Measurements from ENCODE around the gene AQP7. TPM values are rescaled to one million over a fixed set of nuclear protein-coding genes. Genes with fewer than 3 reads are reported as not detected.
"Not testable (repeated sequence)": the region's sequence is repeated elsewhere in the genome, so short reads cannot be mapped to it uniquely, and the experiment has no call there.

The AQP7 gene
- polyA plus RNA-seq, 1 donor: 1.9 TPM

DNA sequence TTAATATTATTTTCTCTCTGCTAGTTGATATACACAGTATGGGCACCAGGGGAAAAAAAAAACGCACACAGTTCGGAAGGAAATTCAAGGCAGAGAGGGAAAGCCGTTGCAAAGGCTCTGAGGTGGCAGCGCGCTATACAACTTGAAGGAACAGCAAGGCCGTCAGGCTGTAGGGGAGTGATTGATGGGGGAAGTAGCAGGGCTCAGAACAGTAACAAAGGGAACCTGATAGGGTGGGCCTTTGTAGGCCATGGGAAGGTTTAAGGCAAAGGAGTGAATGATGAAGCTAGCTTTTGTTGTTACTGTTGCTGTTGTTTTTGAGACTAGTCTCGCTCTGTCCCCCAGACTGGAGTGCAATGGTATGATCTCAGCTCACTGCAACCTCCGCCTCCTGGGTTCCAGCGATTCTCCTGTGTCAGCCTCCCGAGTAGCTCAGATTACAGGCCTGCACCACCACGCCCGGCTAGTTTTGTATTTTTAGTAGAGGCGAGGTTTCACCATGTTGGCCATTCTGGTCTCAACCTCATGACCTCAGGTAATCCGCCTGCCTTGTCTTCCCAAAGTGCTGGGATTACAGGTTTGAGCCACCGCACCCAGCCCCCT lies 27.0 kb downstream of the AQP7 start:
- DNase-seq (ENCODE audit: low read depth): no peak

DNA sequence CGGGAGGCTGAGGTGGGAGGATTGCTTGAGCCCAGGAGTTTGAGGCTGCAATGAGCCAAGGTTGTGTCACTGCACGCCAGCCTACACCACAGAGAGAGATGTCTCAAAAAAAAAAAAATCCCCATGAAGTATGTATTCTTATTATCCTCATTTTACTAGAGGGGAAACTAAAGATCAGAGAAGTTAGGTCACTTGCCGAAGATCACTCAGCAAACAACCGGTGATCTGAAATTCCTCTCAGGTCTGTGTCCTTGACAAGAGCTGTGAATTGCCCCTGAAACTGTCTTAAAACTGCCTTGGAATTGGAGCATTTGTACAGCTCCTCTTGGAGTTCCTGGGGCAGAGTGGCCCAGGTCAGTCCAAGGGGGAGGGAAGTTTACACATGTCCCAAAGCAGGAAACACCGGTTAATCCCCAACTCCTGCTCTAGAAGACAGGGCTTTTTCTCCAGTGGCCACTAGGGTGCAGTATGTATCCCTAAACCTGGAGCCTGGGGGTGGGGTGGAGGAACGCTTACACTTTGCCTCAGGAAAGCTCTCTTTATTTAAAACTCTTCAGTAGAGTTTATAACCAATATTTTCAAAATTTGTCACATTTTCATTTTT lies 27.6 kb downstream of the AQP7 start:
- DNase-seq (ENCODE audit: low read depth): peak; percentile 52

DNA sequence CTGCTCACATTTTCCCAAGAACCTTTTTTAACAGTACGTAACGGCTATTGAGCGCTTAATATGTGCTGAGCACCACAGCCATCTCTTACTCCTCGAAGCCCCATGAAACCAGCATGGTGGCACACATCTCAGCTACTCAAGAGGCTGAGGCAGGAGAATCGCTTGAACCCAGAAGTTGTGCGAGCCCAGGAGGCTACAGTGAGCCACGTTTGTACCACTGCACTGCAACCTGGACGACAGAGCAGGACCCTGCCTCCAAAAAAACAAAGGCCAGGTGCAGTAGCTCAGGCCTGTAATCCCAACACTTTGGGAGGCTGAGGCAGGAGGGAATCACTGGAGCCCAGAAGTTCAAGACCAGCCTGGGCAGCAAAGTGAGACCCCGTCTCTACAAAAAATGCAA lies 28.2 kb downstream of the AQP7 start:
- no peak for DNase-seq (ENCODE audit: low read depth)

DNA sequence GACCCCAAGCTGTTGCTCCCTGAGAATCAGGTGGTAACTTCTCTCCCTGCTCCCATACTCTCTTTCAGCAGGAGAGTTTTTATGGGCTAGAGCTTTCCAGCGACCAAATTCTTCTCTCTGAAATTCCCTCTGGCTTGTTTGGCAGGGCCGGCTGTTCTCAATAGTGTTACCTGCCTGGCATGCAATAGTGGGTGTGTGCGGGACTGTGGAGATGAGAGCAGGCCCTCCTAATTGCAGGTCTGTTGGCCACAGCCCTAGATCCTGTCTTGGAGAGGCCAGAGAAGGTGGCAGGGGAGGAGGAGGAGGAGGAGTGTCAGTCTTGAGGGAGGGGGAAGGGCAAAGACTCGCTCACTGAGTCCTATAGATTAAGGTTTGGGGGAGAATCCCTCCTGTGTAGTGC lies 29.5 kb downstream of the AQP7 start:
- no peak for DNase-seq (ENCODE audit: low read depth)

DNA sequence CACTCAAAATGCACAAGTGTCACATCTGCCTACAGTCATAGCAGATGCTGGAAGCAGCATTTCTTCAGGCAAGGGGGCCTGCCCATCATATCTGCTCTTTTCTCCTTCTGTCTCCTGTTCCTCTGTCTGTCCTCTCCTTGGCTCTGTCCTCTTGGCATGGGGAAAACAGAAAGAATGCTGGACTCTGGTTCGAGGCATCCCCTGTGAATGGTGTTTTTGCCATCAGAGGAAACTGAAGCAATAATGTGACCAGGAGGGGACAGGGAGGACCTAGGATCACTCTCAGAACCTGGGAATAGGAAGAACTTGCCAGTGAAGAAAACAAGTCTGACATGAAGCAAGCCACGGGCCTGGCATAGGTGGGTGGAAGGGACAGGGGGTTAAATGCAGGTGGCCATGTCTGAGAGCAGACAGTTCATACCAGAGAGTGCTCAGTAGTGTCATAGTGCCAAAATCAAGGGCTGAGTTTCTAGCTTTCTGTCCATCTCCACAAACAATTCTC lies 35.3 kb downstream of the AQP7 start:
- DNase-seq (ENCODE audit: low read depth): no peak

DNA sequence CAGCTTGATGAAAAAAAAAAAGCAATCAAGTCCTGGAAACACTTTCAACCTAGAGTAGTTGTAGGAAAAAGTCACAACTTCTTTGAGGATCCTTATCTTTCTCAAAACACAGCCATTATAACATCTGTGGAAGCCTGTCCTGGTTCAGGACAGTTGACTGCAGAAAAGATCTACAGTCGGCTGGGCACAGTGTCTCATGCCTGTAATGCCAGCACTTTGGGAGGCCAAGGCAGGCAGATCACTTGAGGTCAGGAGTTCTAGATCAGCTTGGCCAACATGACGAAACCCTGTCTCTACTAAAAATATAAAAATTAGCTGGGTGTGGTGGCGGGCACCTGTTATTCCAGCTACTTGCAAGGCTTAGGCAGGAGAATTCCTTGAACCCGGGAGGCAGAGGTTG lies 37.6 kb downstream of the AQP7 start:
- not testable (repeated sequence) for DNase-seq (ENCODE audit: low read depth)

DNA sequence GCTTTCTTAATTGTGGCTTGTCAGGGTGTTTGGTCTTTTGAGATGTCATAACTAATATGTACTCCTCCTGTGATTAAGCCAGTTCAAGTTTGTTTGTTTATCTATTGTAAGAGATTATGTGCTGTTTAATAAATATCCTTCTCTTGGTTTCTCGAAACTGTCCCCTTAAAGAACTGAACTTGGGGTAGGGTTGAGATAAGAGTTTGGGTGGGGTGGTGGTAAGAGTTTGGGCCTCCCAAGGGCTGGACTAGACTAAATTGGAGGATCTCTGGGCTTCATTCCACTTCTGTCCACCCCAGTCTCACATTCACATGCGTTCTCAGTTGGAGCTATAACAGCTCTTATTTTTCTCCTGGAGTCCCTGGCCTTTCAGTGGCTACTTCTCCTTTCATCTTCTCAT lies 38.2 kb downstream of the AQP7 start:
- no peak for DNase-seq (ENCODE audit: low read depth)

DNA sequence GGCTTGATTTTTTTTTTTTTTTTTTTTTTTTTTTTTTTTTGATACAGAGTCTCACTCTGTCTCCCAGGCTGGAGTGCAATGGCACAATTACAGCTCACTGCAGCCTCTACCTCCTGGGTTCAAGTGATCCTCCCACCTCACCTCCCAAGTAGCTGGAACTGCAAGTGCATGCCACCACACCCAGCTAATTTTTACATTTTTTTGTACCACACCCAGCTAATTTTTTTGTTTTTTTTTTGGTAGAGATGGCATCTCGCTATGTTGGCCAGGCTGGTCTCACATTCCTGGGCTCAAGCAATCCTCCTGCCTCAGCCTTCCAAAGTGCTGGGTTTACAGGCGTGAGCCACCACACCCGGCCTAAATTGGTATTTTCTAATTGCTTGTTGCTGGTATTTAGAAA lies 43.7 kb downstream of the AQP7 start:
- DNase-seq (ENCODE audit: low read depth): not testable (repeated sequence)

DNA sequence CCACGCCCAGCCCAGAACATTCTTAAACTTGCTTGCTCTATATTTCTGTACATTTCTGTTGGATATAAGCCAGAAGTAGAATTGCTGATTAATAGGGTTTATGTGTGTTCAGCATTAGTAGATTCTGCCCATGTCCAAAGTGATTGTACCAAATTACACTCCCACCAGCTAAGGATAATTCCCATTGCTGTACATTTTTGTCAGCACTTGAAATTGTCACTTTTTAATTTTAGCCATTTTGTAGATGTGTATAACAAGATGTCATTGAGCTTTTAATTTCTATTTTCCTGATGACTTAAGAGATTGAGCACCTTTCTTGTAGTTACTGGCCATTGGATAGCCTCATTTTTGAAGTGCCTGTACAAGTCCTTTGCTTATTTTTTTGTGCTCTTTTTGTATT lies 46.4 kb downstream of the AQP7 start:
- DNase-seq (ENCODE audit: low read depth): no peak

DNA sequence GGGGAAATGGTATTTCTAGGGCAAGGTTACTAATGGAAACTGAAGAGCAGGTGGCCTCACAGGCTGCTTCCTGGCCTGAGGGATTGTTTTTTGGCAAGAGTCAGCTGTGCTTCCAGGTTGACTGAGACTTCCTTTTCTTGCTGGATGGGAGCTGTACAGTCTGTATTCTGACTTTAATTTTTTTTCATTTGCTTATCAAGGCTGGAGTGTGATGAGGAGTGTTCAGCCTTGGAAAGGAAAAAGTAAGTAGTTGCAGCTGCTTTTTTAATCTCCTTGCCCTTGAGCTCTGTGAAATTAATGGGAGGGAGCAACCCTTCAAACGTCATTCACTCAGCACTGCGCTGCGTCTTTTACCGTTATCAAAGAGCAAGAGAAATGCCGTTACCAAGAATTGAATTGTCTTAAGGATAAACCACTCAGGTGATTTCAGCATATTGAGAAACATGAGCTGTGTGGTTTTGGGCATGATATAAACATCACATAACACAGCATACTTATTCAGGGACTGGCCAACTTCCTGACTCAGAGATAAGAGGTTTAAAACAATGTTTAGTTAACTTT lies 47.6 kb downstream of the AQP7 start:
- no peak for DNase-seq (ENCODE audit: low read depth)

DNA sequence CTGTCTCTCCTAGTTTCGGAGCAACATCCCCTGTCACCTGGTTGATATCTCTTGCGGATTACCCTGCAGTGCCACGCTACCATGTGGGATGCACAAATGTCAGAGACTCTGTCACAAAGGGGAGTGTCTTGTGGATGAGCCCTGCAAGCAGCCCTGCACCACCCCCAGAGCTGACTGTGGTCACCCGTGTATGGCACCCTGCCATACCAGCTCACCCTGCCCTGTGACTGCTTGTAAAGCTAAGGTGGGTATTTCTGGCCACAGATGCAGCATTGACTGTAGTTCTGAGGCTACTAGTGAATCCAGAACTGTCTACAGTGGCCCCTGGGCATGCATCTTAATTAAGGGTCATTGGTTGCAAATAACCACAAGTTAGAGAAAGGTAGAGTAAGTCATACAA lies 50.8 kb downstream of the AQP7 start:
- DNase-seq (ENCODE audit: low read depth): no peak

DNA sequence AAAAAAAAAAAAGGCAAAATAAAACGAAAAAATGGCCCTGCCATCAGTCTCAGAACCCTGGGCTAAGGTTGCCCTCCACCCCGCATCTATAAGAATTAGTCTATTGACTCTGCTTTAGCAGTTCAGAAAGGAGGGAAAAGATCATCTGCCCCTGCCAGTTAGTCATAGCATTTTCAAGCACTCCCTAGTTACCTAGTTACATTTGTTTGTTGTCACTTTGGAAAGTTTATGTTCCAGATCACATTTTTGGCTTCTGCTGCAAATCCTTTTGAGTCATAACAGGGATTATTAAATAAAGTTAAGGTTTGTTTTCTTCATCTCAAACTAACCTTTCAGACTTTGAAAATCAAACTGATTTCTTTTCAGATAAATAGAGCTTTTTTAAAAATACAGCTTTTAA lies 52.1 kb downstream of the AQP7 start:
- peak; percentile 74 for DNase-seq (ENCODE audit: low read depth)

DNA sequence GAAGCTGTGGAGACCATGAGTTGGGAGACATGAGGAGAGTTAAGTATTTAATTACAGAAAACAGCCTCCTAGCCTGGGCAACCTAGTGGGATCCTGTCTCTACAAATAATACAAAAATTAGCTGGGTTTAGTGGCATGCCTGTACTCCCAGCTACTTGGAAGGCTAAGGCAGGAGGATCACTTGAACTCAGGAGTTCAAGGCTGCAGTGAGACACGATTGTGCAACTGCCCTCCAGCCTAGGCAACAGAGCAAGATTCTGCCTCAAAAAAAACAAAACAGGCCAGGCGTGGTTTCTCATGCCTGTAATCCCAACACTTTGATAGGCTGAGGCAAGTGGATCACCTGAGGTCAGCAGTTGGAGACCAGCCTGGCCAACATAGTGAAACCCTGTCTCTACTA lies 52.6 kb downstream of the AQP7 start:
- no peak for DNase-seq (ENCODE audit: low read depth)

DNA sequence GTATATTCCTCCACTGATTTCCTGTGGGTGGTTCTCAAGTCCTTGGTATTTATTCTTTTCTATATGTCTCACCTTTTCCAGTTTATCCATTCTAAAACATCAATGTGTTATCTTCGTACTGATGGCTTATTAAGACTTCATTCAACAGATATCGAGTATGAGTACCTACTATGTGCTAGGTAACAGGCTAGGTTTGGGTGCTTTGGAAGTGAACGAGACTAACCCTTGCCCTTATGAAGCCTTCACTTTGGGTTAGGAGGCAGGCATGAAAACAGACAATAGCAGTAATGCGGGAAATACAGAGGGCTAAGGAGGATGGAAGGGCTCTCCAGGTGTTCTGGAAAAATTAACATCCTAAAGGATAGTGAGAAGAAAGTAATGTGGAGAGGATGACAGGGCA lies 53.4 kb downstream of the AQP7 start:
- no peak for DNase-seq (ENCODE audit: low read depth)

DNA sequence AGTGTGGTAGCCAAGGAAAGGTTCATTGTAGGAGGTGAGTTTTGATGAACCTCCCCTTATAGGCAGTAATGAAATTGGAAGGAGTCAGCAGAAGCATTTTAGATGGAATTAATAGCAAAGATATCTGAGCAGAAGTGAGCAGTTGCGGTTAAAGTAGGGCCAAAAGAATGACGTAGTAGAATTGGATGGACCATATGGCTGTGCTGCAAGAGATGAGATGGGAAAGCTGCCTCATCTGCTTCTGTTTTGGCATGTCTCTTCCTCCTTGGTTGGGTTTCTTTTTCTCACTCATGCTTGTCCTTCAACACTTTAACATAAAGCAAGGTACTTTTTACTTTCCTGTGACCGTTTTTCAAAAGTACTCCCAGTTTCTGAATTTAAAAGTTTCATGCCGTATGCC lies 55.8 kb downstream of the AQP7 start:
- DNase-seq (ENCODE audit: low read depth): no peak

DNA sequence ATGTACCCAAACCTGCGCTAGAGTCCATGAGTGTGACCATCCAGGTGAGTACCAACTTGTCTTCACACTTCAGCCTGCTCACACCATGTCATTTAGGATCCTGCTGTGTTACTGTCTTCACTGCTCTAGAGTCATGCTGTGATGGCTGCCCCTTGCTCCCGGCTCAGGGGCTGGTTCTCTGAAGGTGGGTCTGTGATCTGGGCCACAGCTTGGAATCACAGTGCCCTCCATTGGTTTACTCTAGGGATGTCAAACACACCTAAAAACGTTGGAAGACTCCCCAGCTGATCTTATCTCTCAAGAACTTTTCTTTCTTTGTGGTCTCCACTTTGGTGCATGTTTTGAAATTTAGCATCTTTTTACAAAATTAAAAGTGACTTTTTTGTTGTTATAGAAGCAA lies 58.2 kb downstream of the AQP7 start:
- DNase-seq (ENCODE audit: low read depth): no peak

DNA sequence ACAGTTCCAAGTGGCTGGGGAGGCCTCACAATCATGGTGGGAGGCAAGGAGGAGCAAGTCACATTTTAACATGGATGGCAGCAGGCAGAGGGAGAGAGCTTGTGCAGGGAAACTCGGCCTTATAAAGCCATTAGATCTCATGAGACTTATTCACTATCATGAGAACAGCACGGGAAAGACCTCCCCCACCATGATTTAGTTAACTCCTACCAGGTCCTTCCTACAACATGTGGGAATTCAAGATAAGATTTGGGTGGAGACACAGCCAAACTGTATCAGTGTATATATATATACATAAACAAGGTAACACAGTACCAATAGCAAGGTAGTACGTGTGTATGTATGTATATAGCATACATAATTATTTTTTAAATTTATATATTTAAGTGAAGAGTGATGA lies 61.2 kb downstream of the AQP7 start:
- no peak for DNase-seq (ENCODE audit: low read depth)

DNA sequence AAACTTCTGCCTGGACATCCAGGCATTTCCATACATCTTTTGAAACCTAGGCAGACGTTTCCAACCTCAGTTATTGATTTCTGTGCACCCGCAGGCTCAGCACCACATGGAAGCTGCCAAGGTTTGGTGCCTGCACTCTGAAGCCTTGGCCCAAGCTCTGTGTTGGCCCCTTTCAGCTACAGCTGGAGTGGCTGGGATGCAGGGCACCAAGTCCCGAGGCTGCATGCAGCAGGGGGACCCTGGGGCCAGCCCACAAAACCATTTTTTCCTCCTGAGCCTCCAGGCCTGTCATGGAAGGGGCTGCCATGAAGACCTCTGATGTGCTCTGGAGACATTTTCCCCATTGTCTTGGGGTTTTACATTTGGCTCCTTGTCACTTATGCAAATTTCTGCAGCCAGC lies 62.2 kb downstream of the AQP7 start:
- DNase-seq (ENCODE audit: low read depth): no peak

Other genes with a start within 250 kb of the AQP7 start
- gene B4GALT1, start 235.2 kb downstream of the AQP7 start, polyA plus RNA-seq (ENCODE audit: insufficient read length): 34.5 TPM
- not detected for gene SPINK4, start 162.4 kb downstream of the AQP7 start, polyA plus RNA-seq (ENCODE audit: insufficient read length)
- gene BAG1, start 137.9 kb downstream of the AQP7 start, polyA plus RNA-seq (ENCODE audit: insufficient read length): 75.7 TPM
- gene CHMP5, start 137.5 kb downstream of the AQP7 start, polyA plus RNA-seq (ENCODE audit: insufficient read length): 72.3 TPM
- gene NFX1, start 112.1 kb downstream of the AQP7 start, polyA plus RNA-seq (ENCODE audit: insufficient read length): 26.0 TPM
- gene AQP3, start 45.0 kb upstream of the AQP7 start, polyA plus RNA-seq (ENCODE audit: insufficient read length): 5.3 TPM
- gene NOL6, start 71.4 kb upstream of the AQP7 start, polyA plus RNA-seq (ENCODE audit: insufficient read length): 20.8 TPM
- gene ANKRD18B, start 121.7 kb upstream of the AQP7 start, polyA plus RNA-seq (ENCODE audit: insufficient read length): 0.06 TPM